ENCODE data around the gene XG.
"Not testable (repeated sequence)": the region's sequence is repeated elsewhere in the genome, so short reads cannot be mapped to it uniquely, and the experiment has no call there.

XG gene

DNA sequence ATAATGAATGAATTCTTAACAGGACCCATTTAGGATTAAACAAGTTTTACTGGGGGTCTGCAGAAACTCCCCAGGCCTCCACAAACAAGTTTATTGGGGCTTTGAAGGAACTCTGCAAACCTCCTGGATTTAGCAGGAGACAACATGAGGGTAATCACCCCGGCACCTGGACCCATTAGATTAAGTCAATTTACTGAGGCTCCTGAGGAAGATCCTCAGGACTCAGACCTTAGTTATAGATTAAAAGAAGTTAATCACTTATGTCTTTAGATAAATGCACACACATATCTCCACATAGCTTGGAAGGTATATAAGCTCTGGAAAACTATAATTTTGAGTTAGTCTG is 29.4 kb downstream of the XG start:
- H3K4me3 Mint-ChIP-seq: no peak overlapping the region
- peaks cover 11% of the 10 kb centered on the region for H3K4me1 Mint-ChIP-seq
- no peak overlapping the region for H3K27ac Mint-ChIP-seq
- peaks cover 17% of the 10 kb centered on the region for H3K27me3 Mint-ChIP-seq
- H3K36me3 Mint-ChIP-seq: no peaks in the 10 kb centered on the region
- CTCF ChIA-PET: no interaction called here
- H3K9me3 Mint-ChIP-seq: no peaks in the 10 kb centered on the region
- no peak for DNase-seq

DNA sequence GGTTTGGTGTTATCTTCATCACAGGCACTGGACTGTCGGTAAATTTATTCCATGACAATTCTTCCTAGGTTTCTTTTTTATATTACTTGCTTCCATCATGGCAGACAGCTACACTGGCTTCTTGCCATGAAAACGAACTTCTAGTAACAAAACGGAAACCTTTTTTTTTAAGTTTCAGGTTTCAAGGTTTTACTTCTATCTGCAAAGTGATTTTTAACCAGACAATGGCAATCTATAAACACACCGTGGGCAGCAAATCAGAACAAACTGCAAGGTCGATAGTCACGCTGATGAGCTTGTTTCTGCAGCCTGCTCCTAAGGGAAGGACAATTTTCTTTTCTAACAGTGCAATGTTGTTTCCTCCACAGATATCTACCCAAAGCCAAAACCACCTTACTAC is 29.9 kb downstream of the XG start:
- no peak for DNase-seq
- H3K36me3 Mint-ChIP-seq: no peaks in the 10 kb centered on the region
- CTCF ChIA-PET: no interaction called here
- peaks cover 17% of the 10 kb centered on the region for H3K27me3 Mint-ChIP-seq
- no peaks in the 10 kb centered on the region for H3K9me3 Mint-ChIP-seq
- no peak overlapping the region for H3K27ac Mint-ChIP-seq
- peaks cover 11% of the 10 kb centered on the region for H3K4me1 Mint-ChIP-seq
- no peak overlapping the region for H3K4me3 Mint-ChIP-seq

DNA sequence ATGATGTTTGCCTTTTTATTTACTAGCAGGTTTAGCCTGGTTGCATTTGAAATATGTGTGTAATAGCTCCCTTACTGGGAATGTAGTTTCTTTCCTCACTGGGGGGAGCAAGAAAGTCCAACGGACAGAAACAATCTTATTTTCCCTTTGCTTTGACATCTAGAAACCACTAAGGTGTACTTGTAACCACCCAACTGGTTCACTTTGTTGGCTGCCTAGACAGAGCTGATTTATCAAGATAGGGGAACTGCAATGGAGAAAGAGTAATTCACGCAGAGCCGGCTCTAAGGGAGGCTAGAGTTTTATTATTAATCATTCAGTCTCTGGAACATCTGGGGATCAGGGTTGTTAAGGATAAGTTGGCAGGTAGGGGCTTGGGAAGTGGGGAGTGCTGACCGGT is 30.3 kb downstream of the XG start:
- Mint-ChIP-seq H3K9me3 (no peaks in the 10 kb centered on the region), H3K4me1 (peaks cover 11% of the 10 kb centered on the region), H3K27ac (no peak overlapping the region), H3K36me3 (no peaks in the 10 kb centered on the region), H3K27me3 (peaks cover 17% of the 10 kb centered on the region), H3K4me3 (no peak overlapping the region)
- no peak for DNase-seq
- CTCF ChIA-PET: no interaction called here

DNA sequence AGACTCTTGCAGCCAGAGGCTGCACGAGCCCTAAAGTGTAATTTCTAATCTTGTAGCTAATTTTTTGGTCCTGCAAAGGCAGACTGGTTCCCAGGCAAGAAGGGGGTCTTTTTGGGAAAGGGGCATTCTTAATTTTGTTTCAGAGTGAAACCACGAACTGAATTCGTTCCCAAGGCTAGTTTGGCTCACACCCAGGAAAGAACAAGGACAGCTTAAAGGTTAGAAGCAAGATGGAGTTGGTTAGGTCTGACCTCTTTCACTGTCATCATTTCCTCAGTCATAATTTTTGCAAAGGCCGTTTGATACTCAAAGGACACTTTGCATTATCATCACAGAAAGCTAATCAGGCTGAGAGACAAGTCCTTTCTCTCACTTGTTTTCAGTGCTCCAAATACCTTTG is 30.9 kb downstream of the XG start:
- CTCF ChIA-PET: no interaction called here
- H3K27me3 Mint-ChIP-seq: peaks cover 17% of the 10 kb centered on the region

DNA sequence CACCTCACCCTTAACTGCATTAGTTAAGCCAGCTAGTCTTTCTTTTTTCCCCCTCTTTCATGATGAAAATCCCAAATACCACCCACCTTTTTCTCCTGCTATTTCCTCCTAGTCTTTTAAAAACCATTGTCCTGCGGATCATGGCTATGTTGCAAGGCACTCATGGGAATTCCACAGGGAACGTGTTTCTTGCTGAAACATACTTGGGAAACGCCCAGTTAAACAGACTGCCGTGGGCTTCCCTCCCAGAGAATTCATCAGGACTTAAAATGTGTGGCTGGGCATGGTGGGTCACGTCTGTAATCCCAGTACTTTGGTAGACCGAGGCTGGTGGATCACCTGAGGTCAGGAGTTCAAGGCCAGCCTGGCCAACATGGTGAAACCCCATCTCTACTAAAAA is 32.2 kb downstream of the XG start:
- Mint-ChIP-seq H3K9me3 (no peaks in the 10 kb centered on the region), H3K27me3 (peaks cover 11% of the 10 kb centered on the region), H3K36me3 (no peaks in the 10 kb centered on the region), H3K4me3 (no peak overlapping the region), H3K4me1 (peaks cover 11% of the 10 kb centered on the region), H3K27ac (no peak overlapping the region)
- CTCF ChIA-PET: no interaction called here
- no peak for DNase-seq

More for the DNA sequence above, 30.9 kb downstream of the XG start:
- H3K27ac Mint-ChIP-seq: no peak overlapping the region
- H3K4me1 Mint-ChIP-seq: peaks cover 11% of the 10 kb centered on the region
- DNase-seq: no peak
- no peak overlapping the region for H3K4me3 Mint-ChIP-seq
- no peaks in the 10 kb centered on the region for H3K9me3 Mint-ChIP-seq
- no peaks in the 10 kb centered on the region for H3K36me3 Mint-ChIP-seq

DNA sequence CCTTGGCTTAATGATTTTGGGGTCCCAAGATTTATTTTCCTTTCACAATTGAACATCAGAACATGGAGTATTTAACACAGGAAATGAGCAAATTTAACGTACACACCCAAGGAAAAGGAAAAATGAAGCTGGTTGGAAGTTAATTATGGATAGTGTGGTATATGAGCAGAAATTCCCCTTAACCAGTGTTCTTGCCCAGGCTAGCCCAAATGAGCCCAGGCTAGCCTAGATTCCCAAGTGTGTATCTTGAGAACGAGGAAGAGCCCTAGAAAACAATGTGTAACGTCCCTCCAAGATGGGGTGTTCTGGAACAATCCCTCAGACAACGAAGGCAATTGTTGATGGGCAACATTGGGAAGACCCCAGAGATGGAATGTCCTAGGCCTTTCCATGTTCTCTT is 33.7 kb downstream of the XG start:
- H3K9me3 Mint-ChIP-seq: no peaks in the 10 kb centered on the region
- no peaks in the 10 kb centered on the region for H3K36me3 Mint-ChIP-seq
- DNase-seq: no peak
- peaks cover 11% of the 10 kb centered on the region for H3K4me1 Mint-ChIP-seq
- no peak overlapping the region for H3K27ac Mint-ChIP-seq
- CTCF ChIA-PET: no interaction called here
- no peak overlapping the region for H3K4me3 Mint-ChIP-seq
- H3K27me3 Mint-ChIP-seq: peaks cover 10% of the 10 kb centered on the region

DNA sequence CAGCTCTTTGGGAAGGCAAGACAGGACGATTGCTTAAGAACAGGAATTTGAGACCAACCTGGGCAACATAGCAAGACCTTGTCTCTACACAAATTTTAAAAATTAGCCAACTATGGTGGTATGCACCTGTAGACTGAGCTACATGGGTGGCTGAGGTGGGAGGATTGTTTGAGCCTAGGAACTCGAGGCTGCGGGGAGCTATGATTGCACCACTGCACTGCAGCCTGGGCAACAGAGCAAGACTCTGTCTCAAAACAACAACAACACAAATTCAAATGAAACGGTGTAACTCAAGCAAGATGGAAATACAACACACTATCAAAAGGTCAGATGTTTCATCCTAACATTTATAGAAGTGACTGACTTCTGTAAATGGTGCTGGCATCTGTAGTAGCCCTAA is 37.1 kb downstream of the XG start:
- no peak overlapping the region for H3K27ac Mint-ChIP-seq
- no peak overlapping the region for H3K4me3 Mint-ChIP-seq
- CTCF ChIA-PET: no interaction called here
- peaks cover 7% of the 10 kb centered on the region for H3K27me3 Mint-ChIP-seq
- no peaks in the 10 kb centered on the region for H3K4me1 Mint-ChIP-seq
- H3K36me3 Mint-ChIP-seq: no peaks in the 10 kb centered on the region
- no peaks in the 10 kb centered on the region for H3K9me3 Mint-ChIP-seq
- DNase-seq: no peak

DNA sequence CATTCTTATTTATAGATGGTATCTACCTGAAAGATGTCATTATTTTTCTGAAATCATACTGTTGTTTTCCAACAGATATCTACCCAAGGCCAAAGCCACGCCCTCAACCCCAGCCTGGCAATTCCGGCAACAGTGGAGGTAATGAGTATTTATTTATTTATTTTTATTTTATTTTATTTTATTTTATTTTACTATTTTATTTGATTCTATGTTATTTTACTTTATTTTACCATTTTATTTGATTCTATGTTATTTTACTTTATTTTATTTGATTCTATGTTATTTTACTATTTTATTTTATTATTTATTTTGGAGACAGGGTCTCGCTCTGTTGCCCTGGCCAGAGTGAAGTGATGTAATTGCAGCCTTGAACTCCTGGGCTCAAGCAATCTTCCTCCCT is 37.7 kb downstream of the XG start:
- CTCF ChIA-PET: no interaction called here
- DNase-seq: no peak
- H3K4me1 Mint-ChIP-seq: no peaks in the 10 kb centered on the region
- no peak overlapping the region for H3K4me3 Mint-ChIP-seq
- H3K27me3 Mint-ChIP-seq: peaks cover 8% of the 10 kb centered on the region
- H3K27ac Mint-ChIP-seq: no peak overlapping the region
- no peaks in the 10 kb centered on the region for H3K9me3 Mint-ChIP-seq
- H3K36me3 Mint-ChIP-seq: no peaks in the 10 kb centered on the region

DNA sequence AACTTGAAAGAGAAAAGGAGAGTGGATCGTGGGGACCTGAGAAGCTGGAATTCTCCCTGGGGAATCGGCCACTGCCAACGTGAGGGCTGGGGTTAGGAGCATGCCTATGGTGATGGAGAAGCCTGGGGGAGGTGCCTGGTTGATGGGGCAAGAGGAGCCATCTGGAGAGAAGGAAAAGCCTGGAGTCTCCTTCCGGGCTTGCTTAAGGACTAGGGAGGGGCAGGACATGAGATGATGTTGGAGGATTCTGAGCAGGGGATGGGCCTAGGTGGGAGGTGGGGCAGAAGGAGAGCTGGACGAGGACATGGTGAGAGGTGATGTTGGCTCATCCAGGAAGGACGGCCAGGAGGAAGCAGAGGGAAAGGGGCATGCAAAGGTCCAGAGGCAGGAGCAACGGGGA is 41.9 kb downstream of the XG start:
- DNase-seq: no peak
- peaks cover 8% of the 10 kb centered on the region for H3K27me3 Mint-ChIP-seq

DNA sequence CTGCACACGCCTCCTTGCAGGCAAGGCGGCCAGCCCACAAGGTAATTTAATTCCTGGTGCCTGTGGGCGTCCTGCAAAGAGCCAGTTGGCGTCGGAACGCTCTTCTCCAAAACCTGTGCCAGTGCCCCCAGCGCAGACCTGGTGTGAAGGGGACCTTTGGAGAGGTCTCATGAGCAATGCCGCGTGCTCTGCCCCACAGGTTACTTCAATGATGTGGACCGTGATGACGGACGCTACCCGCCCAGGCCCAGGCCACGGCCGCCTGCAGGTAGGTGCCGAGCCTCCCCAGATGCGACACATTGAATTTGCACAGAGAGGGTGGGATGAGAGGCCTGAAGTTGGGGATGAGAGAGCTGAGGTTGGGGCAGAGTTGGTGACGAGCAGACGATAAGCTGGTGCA is 42.5 kb downstream of the XG start:
- Mint-ChIP-seq H3K27ac (no peak overlapping the region), H3K36me3 (no peaks in the 10 kb centered on the region), H3K9me3 (no peaks in the 10 kb centered on the region), H3K27me3 (peaks cover 8% of the 10 kb centered on the region), H3K4me1 (no peaks in the 10 kb centered on the region), H3K4me3 (no peak overlapping the region)
- DNase-seq: no peak
- CTCF ChIA-PET: no interaction called here

More for the DNA sequence above, 41.9 kb downstream of the XG start:
- Mint-ChIP-seq H3K4me3 (no peak overlapping the region), H3K36me3 (no peaks in the 10 kb centered on the region), H3K9me3 (no peaks in the 10 kb centered on the region), H3K27ac (no peak overlapping the region), H3K4me1 (no peaks in the 10 kb centered on the region)
- CTCF ChIA-PET: no interaction called here

DNA sequence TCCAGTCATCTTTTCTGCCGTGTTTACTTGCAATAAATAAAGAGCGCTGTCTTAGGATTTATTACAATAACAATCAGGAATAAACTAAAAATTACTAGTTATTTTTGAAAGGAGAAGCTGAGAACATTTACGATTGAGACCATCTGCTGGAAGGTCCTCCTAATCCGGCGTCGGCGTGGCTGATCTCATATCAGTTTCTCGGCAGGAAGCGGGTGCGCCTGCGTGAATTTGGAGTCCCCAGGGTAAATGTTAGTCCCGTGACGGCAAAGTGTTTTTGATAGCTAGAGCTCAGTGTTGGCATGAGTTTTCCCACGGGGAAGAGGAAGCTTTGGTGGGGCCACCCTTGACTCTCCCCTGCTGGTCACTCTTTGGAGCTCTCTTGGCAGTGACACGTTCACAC is 45.0 kb downstream of the XG start:
- CTCF ChIA-PET, DNase-seq, H3K27me3 Mint-ChIP-seq, H3K4me3 Mint-ChIP-seq, H3K27ac Mint-ChIP-seq, H3K4me1 Mint-ChIP-seq, H3K9me3 Mint-ChIP-seq, H3K36me3 Mint-ChIP-seq: not testable (repeated sequence)

DNA sequence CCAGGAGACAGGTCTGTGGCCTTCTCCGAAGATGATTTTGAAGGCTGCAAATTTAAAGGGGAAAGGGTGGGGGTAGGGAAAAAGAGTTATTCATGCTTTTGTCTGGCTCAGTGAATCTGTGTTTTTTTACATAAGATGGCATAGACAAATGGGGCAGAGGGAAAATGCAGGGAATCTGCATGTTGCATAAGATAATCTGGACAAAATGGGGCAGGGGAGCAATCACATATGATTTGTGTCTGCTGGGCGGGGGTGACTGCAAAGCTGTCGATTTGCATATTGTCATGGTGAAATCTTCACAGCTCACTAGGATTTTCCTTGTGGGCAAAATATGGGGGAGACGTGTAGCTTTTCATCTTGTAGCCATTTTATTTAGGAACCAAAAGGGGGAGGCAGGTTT is 47.5 kb downstream of the XG start:
- Mint-ChIP-seq H3K4me3 (no peak overlapping the region), H3K27ac (no peak overlapping the region), H3K36me3 (no peaks in the 10 kb centered on the region), H3K9me3 (no peaks in the 10 kb centered on the region), H3K4me1 (no peaks in the 10 kb centered on the region), H3K27me3 (no peaks in the 10 kb centered on the region)
- no peak for DNase-seq
- CTCF ChIA-PET: no interaction called here

DNA sequence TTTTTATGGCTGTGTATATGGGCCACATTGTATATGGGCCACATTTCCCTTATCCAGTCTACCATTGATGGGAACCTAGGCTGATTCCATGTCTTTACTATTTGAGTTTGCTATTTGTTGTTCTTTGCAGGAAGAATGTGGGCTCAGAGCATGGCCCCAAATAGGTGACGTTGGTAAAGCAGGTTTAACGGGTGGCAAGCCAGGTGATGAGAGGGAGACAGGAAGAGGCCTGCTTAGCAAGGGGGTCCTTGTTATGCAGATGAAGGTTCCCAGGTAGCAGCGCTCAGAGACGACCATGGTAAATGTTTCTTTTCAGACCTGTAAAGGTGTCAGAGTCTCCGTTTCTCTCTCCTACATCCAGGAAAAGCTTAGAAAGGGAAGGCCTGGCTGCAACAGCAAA is 48.1 kb downstream of the XG start:
- H3K27me3 Mint-ChIP-seq, H3K36me3 Mint-ChIP-seq, H3K9me3 Mint-ChIP-seq, H3K4me3 Mint-ChIP-seq, DNase-seq, H3K27ac Mint-ChIP-seq, CTCF ChIA-PET, H3K4me1 Mint-ChIP-seq: not testable (repeated sequence)

DNA sequence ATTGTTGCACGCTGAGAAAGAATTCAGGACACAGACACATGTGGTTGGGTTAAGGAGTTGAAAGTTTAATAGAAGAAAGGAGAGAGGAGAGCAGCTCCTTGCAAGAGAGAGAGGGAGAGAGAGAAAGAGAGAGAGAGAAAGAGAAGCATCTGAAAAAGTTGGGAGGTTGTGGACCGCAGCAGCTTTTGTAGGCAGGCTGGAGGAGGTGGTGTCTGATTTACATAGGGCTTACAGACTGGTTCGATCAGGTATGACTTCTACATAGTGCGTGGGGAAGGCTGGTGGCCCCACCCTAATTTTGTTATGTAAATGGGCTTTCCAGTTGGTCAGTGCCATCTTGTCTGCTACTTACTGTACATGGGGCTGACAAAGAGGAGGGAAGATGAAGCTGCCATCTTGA is 49.4 kb downstream of the XG start:
- H3K4me1 Mint-ChIP-seq: no peaks in the 10 kb centered on the region
- no peak overlapping the region for H3K4me3 Mint-ChIP-seq
- DNase-seq: no peak
- CTCF ChIA-PET: no interaction called here
- H3K9me3 Mint-ChIP-seq: no peaks in the 10 kb centered on the region
- no peak overlapping the region for H3K27ac Mint-ChIP-seq
- H3K36me3 Mint-ChIP-seq: no peaks in the 10 kb centered on the region
- H3K27me3 Mint-ChIP-seq: no peaks in the 10 kb centered on the region

DNA sequence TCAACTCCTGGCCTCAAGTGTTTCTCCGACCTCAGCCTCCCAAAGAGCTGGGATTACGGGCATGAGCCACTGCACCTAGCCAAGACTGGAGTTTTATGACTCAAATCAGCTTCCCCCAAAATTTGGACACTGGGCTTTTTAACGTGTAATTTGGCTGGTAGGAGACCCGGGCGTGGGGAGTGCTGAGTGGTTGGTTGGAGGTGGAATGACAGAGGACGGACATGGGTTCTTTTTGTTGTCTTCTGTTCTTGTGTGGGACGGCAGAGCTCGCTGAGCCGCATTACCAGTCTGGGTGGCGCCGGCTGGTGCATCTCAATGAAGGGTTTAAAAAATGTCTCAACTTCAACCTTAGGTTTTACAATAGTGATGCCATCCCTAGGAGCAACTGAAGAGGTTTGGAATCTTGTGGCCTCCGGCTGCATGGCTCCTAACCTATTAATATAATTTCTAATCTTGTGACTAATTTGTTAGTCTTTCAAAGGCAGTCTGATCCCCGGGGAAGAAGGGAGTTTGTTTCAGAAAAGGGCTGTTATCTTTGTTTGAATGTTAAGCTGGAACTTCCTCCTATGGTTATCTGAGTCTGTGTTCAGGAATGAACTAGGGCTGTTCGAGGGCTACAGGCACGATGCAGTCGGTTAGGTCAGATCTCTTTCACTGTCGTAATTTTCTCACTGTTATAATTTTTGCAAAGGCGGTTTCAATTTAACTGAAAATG is 50.7 kb downstream of the XG start:
- H3K27me3 Mint-ChIP-seq, CTCF ChIA-PET, H3K4me3 Mint-ChIP-seq, H3K36me3 Mint-ChIP-seq, DNase-seq, H3K9me3 Mint-ChIP-seq, H3K27ac Mint-ChIP-seq, H3K4me1 Mint-ChIP-seq: not testable (repeated sequence)

DNA sequence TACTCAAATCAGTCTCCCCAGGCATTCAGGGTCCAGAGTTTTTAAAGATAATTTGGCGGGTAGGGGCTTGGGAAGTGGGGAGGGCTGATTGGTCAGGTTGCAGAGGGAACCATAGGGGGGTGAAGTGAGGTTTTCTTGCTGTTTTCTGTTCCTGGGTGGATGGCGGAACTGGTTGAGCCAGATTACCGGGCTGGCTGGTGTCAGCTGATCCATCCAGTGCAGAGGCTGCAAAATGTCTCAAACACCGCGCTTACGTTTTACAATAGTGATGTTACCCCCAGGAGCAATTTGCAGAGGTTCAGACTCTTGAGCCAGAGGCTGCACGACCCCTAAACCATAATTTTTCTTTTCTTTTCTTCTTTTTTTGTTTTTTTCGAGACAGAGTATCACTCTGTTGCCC is 51.6 kb downstream of the XG start:
- CTCF ChIA-PET, H3K4me3 Mint-ChIP-seq, H3K27ac Mint-ChIP-seq, H3K27me3 Mint-ChIP-seq, H3K9me3 Mint-ChIP-seq, DNase-seq, H3K4me1 Mint-ChIP-seq, H3K36me3 Mint-ChIP-seq: not testable (repeated sequence)
